Activated CD4-positive, alpha-beta T cell treated with anti-CD3 and anti-CD28 coated beads, Interleukin-2, amount 50 U/mL, for 24 hours (primary cell): ENCODE data around the gene ZNF283.

Experiments
- DNase-seq, 2 donors: peaks; one replicate each; pipeline ENCODE4 v3.0.0-alpha.2; 2020; ENCODE audit warnings: low read depth in 1 of 2, low spot score in 1 of 2

ZNF283 gene

GRCh38 chr19:43826787-43827754 is at the start of gene ZNF283:
Gene ZNF283, plus strand, starts transcription at chr19:43827321. Its CDS starts 6,184 bp downstream, at chr19:43833505.
- peak; percentile 59 to 79 for DNase-seq

- no peak for DNase-seq
Observed at GRCh38 chr19:43778651-43779050, 48.5 kb upstream of the ZNF283 start.

GRCh38 chr19:43779147-43779819 is 47.8 kb upstream of the ZNF283 start:
- no peak for DNase-seq

- DNase-seq: no peak
Observed at GRCh38 chr19:43779820-43780219, 47.3 kb upstream of the ZNF283 start.

GRCh38 chr19:43780706-43781525 is 46.2 kb upstream of the ZNF283 start, which contains the start of gene KCNN4:
Gene KCNN4, minus strand, starts transcription at chr19:43780973. Its CDS starts 112 bp downstream, at chr19:43780861.
- DNase-seq: peak; percentile 46 to 70

- DNase-seq: no peak
Observed at GRCh38 chr19:43781630-43782310, 45.4 kb upstream of the ZNF283 start.

- no peak for DNase-seq
Observed at GRCh38 chr19:43782311-43782660, 44.8 kb upstream of the ZNF283 start.

- DNase-seq: no peak
Observed at GRCh38 chr19:43782689-43783231, 44.4 kb upstream of the ZNF283 start.

- DNase-seq: no peak
Observed at GRCh38 chr19:43783636-43784035, 43.5 kb upstream of the ZNF283 start.

GRCh38 chr19:43784241-43784980 is 42.7 kb upstream of the ZNF283 start:
- DNase-seq: peak in 1 of 2 donors; percentile 49

- peak in 1 of 2 donors; percentile 46 for DNase-seq
Observed at GRCh38 chr19:43784981-43785808, 41.9 kb upstream of the ZNF283 start.

- DNase-seq: no peak
Observed at GRCh38 chr19:43786665-43787064, 40.5 kb upstream of the ZNF283 start.

- no peak for DNase-seq
Observed at GRCh38 chr19:43789029-43789428, 38.1 kb upstream of the ZNF283 start.

- no peak for DNase-seq
Observed at GRCh38 chr19:43790587-43790986, 36.5 kb upstream of the ZNF283 start.

- no peak for DNase-seq
Observed at GRCh38 chr19:43797118-43797517, 30.0 kb upstream of the ZNF283 start.

GRCh38 chr19:43797556-43797955 is 29.6 kb upstream of the ZNF283 start:
- DNase-seq: no peak

- no peak for DNase-seq
Observed at GRCh38 chr19:43798026-43798545, 29.0 kb upstream of the ZNF283 start.

- peak; percentile 36 to 46 for DNase-seq
Observed at GRCh38 chr19:43798546-43799409, 28.3 kb upstream of the ZNF283 start.
